GM10266 (cell line): ENCODE data around the gene REELD1.

Source experiments
- DNase-seq: peaks from one replicate; pipeline ENCODE4 v3.0.0; 2012; ENCODE audit errors: extremely low spot score
- TF ChIP-seq, protein P1 (sequence below): IDR thresholded peaks from 2 replicates; pipeline ENCODE4 v1.5.1; 2012; ENCODE audit warnings: mild to moderate bottlenecking, low read depth; ENCODE audit not compliant: control insufficient read depth, insufficient read depth; ENCODE audit errors: missing control alignments

Gene REELD1

GRCh38 chr4:146179784-146180370 lies 34.5 kb upstream of the REELD1 start:
- no peak for DNase-seq
- TF ChIP-seq, protein P1, sequence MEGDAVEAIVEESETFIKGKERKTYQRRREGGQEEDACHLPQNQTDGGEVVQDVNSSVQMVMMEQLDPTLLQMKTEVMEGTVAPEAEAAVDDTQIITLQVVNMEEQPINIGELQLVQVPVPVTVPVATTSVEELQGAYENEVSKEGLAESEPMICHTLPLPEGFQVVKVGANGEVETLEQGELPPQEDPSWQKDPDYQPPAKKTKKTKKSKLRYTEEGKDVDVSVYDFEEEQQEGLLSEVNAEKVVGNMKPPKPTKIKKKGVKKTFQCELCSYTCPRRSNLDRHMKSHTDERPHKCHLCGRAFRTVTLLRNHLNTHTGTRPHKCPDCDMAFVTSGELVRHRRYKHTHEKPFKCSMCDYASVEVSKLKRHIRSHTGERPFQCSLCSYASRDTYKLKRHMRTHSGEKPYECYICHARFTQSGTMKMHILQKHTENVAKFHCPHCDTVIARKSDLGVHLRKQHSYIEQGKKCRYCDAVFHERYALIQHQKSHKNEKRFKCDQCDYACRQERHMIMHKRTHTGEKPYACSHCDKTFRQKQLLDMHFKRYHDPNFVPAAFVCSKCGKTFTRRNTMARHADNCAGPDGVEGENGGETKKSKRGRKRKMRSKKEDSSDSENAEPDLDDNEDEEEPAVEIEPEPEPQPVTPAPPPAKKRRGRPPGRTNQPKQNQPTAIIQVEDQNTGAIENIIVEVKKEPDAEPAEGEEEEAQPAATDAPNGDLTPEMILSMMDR = no peak

DNA sequence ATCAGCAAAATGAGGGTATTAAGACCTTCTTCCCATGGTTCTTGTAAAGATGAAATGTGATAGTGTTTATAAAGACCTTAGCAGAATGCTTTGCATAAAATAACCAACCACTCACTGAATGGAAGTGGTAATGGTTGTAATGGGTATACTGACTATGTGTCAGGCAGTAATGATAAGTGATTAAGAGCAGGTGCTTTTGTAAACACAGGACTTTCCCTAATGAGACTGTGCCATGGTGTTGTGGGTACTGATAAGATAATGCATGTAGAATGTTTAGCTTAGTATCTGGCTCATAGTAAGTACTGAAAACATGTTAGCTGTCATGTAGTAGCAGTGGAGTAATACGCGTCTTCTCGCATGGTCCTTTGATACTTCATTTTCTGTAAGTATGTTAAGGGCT lies 31.9 kb upstream of the REELD1 start:
- DNase-seq = no peak
- TF ChIP-seq, protein P1 = no peak

- no peak for DNase-seq
- TF ChIP-seq, protein P1 = no peak
Measured at GRCh38 chr4:146183209-146183608, 31.1 kb upstream of the REELD1 start.

- no peak for DNase-seq
- TF ChIP-seq, protein P1 = no peak
Measured at GRCh38 chr4:146186041-146186440, 28.3 kb upstream of the REELD1 start.

DNA sequence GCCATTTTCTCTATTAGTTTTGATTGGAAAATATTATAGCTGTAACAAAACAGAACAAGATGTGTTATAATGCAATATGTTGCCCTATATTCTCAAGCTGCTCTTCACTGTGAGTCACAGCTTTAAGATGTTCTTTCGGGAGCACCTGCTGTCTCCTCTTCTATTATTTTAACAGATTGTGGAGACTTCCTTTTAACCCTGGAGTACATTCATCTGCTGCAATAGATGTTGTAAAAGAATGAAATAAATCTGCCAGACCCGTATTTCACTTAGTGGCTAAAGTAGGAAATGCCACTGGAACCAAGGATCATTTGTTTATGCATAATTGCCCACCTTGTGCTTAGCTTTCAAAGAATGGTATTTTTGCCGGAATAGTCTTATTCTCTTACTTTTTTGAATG lies 27.7 kb upstream of the REELD1 start:
- DNase-seq = no peak
- TF ChIP-seq, protein P1 = no peak

GRCh38 chr4:146190456-146190855 lies 23.9 kb upstream of the REELD1 start:
- no peak for DNase-seq

GRCh38 chr4:146191766-146192458 lies 22.4 kb upstream of the REELD1 start:
- TF ChIP-seq, protein P1 = no peak
- DNase-seq = no peak

More at GRCh38 chr4:146190456-146190855, 23.9 kb upstream of the REELD1 start:
- TF ChIP-seq, protein P1 = no peak
